CD4-positive, alpha-beta memory T cell (primary cell): ENCODE measurements around the gene INSYN2B. TPM values are rescaled to one million over a fixed set of nuclear protein-coding genes. Genes with fewer than 3 reads are reported as not detected.

Experiments used
- CTCF ChIA-PET: fragments of 350-600 bp; sonication (Branson Sonifier 250); formaldehyde crosslinking; loops from one replicate; lab custom pipeline; 2021; ENCODE audit warnings: inconsistent platforms; ENCODE audit not compliant: partially characterized antibody; lab: Charles Lee
- POLR2A ChIA-PET: fragments of 350-600 bp; sonication (Branson Sonifier 250); formaldehyde crosslinking; loops from one replicate; lab custom pipeline; 2021; ENCODE audit not compliant: partially characterized antibody; lab: Charles Lee
- DNase-seq, 5 donors: peaks; one replicate each; pipeline versions ENCODE4 v3.0.0 to v3.0.0-alpha.2; 2020 to 2022; ENCODE audit warnings: mixed read lengths in 1 of 5
- H3K27ac ChIP-seq: one replicate; pipeline ENCODE4 v1.7.0; 2013; ENCODE audit warnings: low read depth, low read length
- H3K27me3 ChIP-seq: 2 replicates; pipeline ENCODE4 v1.7.0; 2013; ENCODE audit warnings: mild to moderate bottlenecking, low read length, moderate library complexity; ENCODE audit not compliant: insufficient read depth
- H3K36me3 ChIP-seq: 2 replicates; pipeline ENCODE4 v1.7.0; 2013; ENCODE audit warnings: mild to moderate bottlenecking, low read length, moderate library complexity; ENCODE audit not compliant: insufficient read depth
- H3K4me1 ChIP-seq: 2 replicates; pipeline ENCODE4 v1.7.0; 2013; ENCODE audit warnings: mild to moderate bottlenecking, low read length, moderate library complexity; ENCODE audit not compliant: insufficient read depth
- H3K4me3 ChIP-seq, 2 donors: one replicate each; pipeline ENCODE4 v1.7.0; 2013; ENCODE audit warnings: low read length in 2 of 2, mild to moderate bottlenecking in 1 of 2
- H3K9me3 ChIP-seq, 2 donors: one replicate each; pipeline ENCODE4 v1.7.0; 2013; ENCODE audit warnings: low read length in 2 of 2, control low read depth in 1 of 2; ENCODE audit not compliant: control insufficient read depth in 1 of 2
- H3K27ac Mint-ChIP-seq, 7 donors: one replicate each; pipeline ENCODE4 v1.8.0; 2020 to 2021; ENCODE audit warnings: mixed read lengths in 7 of 7, mild to moderate bottlenecking in 6 of 7, inconsistent platforms in 3 of 7, moderate library complexity in 3 of 7
- H3K27me3 Mint-ChIP-seq, 2 donors: one replicate each; pipeline ENCODE4 v1.8.0; 2020 to 2021; ENCODE audit warnings: mixed read lengths in 2 of 2
- H3K36me3 Mint-ChIP-seq, 2 donors: one replicate each; pipeline ENCODE4 v1.8.0; 2020 to 2021; ENCODE audit warnings: mixed read lengths in 2 of 2, inconsistent platforms in 1 of 2, mild to moderate bottlenecking in 1 of 2
- H3K4me1 Mint-ChIP-seq, 4 donors: one replicate each; pipeline ENCODE4 v1.8.0; 2020 to 2021; ENCODE audit warnings: mixed read lengths in 4 of 4, mild to moderate bottlenecking in 1 of 4
- H3K4me3 Mint-ChIP-seq, 8 donors: one replicate each; pipeline ENCODE4 v1.8.0; 2020 to 2021; ENCODE audit warnings: mixed read lengths in 8 of 8, mild to moderate bottlenecking in 7 of 8, moderate library complexity in 6 of 8, inconsistent platforms in 3 of 8
- H3K9me3 Mint-ChIP-seq, 8 donors: one replicate each; pipeline ENCODE4 v1.8.0; 2020 to 2021; ENCODE audit warnings: mixed read lengths in 8 of 8, mild to moderate bottlenecking in 5 of 8, inconsistent platforms in 3 of 8, moderate library complexity in 1 of 8
- intact Hi-C: fragments of 100-400 bp; cut with micrococcal nuclease; formaldehyde crosslinking; loops from one replicate; pipeline ENCODE4 v1.15.1; 2023
- polyA plus RNA-seq, 2 donors: library from polyadenylated mRNA; unstranded; fragments of 300-500 nt; fragmentation: Illumina TruSeq; gene quantifications; one replicate each; pipeline ENCODE4 v1.2.3, GENCODE V29; 2021
- total RNA-seq, 2 experiments: library from RNA; stranded (reverse); gene quantifications; one replicate each; pipeline ENCODE4 v1.2.3, GENCODE V29; 2021

Gene INSYN2B
- total and polyA plus RNA-seq, 4 experiments from 2014 or later = not detected

GRCh38 chr5:169911448-169912212 is 68.7 kb downstream of the INSYN2B start:
- Mint-ChIP-seq H3K36me3 (peaks cover 24 to 36% of the 10 kb centered on the region in 2 donors), H3K4me3 (no peak overlapping the region), H3K27me3 (no peaks in the 10 kb centered on the region), H3K4me1 (peaks cover 0 to 30% (median 14%) of the 10 kb centered on the region in 4 donors), H3K9me3 (peaks cover 0 to 2% (median 0%) of the 10 kb centered on the region in 8 donors), H3K27ac (peak overlapping the region in 1 of 7 donors; percentile 21)
- ChIA-PET CTCF (no interaction called here), POLR2A (no interaction called here)
- Histone ChIP-seq H3K4me1 (no peaks in the 10 kb centered on the region), H3K4me3 (no peak overlapping the region), H3K36me3 (no peaks in the 10 kb centered on the region), H3K27me3 (no peaks in the 10 kb centered on the region), H3K27ac (no peak overlapping the region), H3K9me3 (no peaks in the 10 kb centered on the region)
- intact Hi-C loops = no loop called here
- no peak for DNase-seq

GRCh38 chr5:169910393-169910792 is 69.9 kb downstream of the INSYN2B start:
- Histone ChIP-seq H3K27ac (no peak overlapping the region), H3K9me3 (no peaks in the 10 kb centered on the region), H3K4me1 (no peaks in the 10 kb centered on the region), H3K4me3 (no peak overlapping the region), H3K36me3 (no peaks in the 10 kb centered on the region), H3K27me3 (no peaks in the 10 kb centered on the region)
- intact Hi-C loops = no loop called here
- Mint-ChIP-seq H3K4me3 (no peak overlapping the region), H3K9me3 (peaks cover 0 to 2% (median 0%) of the 10 kb centered on the region in 8 donors), H3K4me1 (peaks cover 0 to 23% (median 14%) of the 10 kb centered on the region in 4 donors), H3K27ac (peak overlapping the region in 2 of 7 donors; percentile 14 to 19), H3K27me3 (no peaks in the 10 kb centered on the region), H3K36me3 (peaks cover 18 to 33% of the 10 kb centered on the region in 2 donors)
- ChIA-PET POLR2A (no interaction called here), CTCF (no interaction called here)
- no peak for DNase-seq

GRCh38 chr5:169909945-169910344 is 70.3 kb downstream of the INSYN2B start:
- peaks cover 16 to 33% of the 10 kb centered on the region in 2 donors for H3K36me3 Mint-ChIP-seq
- H3K4me1 Mint-ChIP-seq = peaks cover 0 to 21% (median 14%) of the 10 kb centered on the region in 4 donors
- H3K9me3 Mint-ChIP-seq = peaks cover 0 to 2% (median 0%) of the 10 kb centered on the region in 8 donors
- ChIA-PET CTCF (no interaction called here), POLR2A (no interaction called here)
- peak overlapping the region in 1 of 7 donors; percentile 14 for H3K27ac Mint-ChIP-seq
- intact Hi-C loops = no loop called here
- Histone ChIP-seq H3K4me3 (no peak overlapping the region), H3K36me3 (no peaks in the 10 kb centered on the region), H3K9me3 (no peaks in the 10 kb centered on the region), H3K27ac (no peak overlapping the region), H3K4me1 (no peaks in the 10 kb centered on the region), H3K27me3 (no peaks in the 10 kb centered on the region)
- no peak overlapping the region for H3K4me3 Mint-ChIP-seq
- H3K27me3 Mint-ChIP-seq = no peaks in the 10 kb centered on the region
- DNase-seq = no peak

GRCh38 chr5:169908864-169909263 is 71.4 kb downstream of the INSYN2B start:
- DNase-seq = no peak
- intact Hi-C loops = no loop called here
- Mint-ChIP-seq H3K36me3 (peaks cover 16 to 27% of the 10 kb centered on the region in 2 donors), H3K4me1 (peaks cover 0 to 17% (median 13%) of the 10 kb centered on the region in 4 donors), H3K27ac (peak overlapping the region in 1 of 7 donors; percentile 19), H3K27me3 (no peaks in the 10 kb centered on the region), H3K9me3 (no peaks in the 10 kb centered on the region), H3K4me3 (no peak overlapping the region)
- Histone ChIP-seq H3K4me1 (no peaks in the 10 kb centered on the region), H3K4me3 (no peak overlapping the region), H3K27me3 (no peaks in the 10 kb centered on the region), H3K36me3 (no peaks in the 10 kb centered on the region), H3K9me3 (no peaks in the 10 kb centered on the region), H3K27ac (no peak overlapping the region)
- ChIA-PET POLR2A (no interaction called here), CTCF (no interaction called here)

GRCh38 chr5:169906745-169907649 is 73.3 kb downstream of the INSYN2B start:
- H3K27ac Mint-ChIP-seq = peak overlapping the region in 2 of 7 donors; percentile 13 to 53
- no peaks in the 10 kb centered on the region for H3K9me3 ChIP-seq

GRCh38 chr5:169905017-169905416 is 75.3 kb downstream of the INSYN2B start:
- Histone ChIP-seq H3K27me3 (no peaks in the 10 kb centered on the region), H3K36me3 (no peaks in the 10 kb centered on the region), H3K27ac (no peak overlapping the region), H3K4me1 (no peaks in the 10 kb centered on the region), H3K9me3 (no peaks in the 10 kb centered on the region), H3K4me3 (no peak overlapping the region)
- Mint-ChIP-seq H3K27me3 (no peaks in the 10 kb centered on the region), H3K36me3 (peaks cover 20 to 27% of the 10 kb centered on the region in 2 donors), H3K4me3 (no peak overlapping the region), H3K4me1 (peaks cover 16 to 31% (median 19%) of the 10 kb centered on the region in 4 donors), H3K9me3 (no peaks in the 10 kb centered on the region), H3K27ac (peak overlapping the region in 2 of 7 donors; percentile 73)
- no peak for DNase-seq
- intact Hi-C loops = no loop called here
- CTCF ChIA-PET = interaction anchor here (0.6 kb wide), 1 partner anchor 13 kb away, joined by 4 read pairs; no protein-coding TSS in a partner anchor
- POLR2A ChIA-PET = no interaction called here

More at GRCh38 chr5:169906745-169907649, 73.3 kb downstream of the INSYN2B start:
- ChIA-PET POLR2A (no interaction called here), CTCF (no interaction called here)
- intact Hi-C loops = no loop called here
- no peaks in the 10 kb centered on the region for H3K27me3 Mint-ChIP-seq
- peaks cover 2 to 19% (median 11%) of the 10 kb centered on the region in 4 donors for H3K4me1 Mint-ChIP-seq
- no peak overlapping the region for H3K4me3 ChIP-seq
- no peaks in the 10 kb centered on the region for H3K27me3 ChIP-seq
- DNase-seq = no peak
- peaks cover 18 to 24% of the 10 kb centered on the region in 2 donors for H3K36me3 Mint-ChIP-seq
- H3K4me3 Mint-ChIP-seq = no peak overlapping the region
- H3K36me3 ChIP-seq = no peaks in the 10 kb centered on the region
- no peak overlapping the region for H3K27ac ChIP-seq
- H3K4me1 ChIP-seq = no peaks in the 10 kb centered on the region
- H3K9me3 Mint-ChIP-seq = no peaks in the 10 kb centered on the region

GRCh38 chr5:169904508-169904907 is 75.8 kb downstream of the INSYN2B start:
- intact Hi-C loops = no loop called here
- CTCF ChIA-PET = no interaction called here
- POLR2A ChIA-PET = no interaction called here
- Histone ChIP-seq H3K36me3 (no peaks in the 10 kb centered on the region), H3K9me3 (no peaks in the 10 kb centered on the region), H3K4me3 (no peak overlapping the region), H3K27ac (no peak overlapping the region), H3K27me3 (no peaks in the 10 kb centered on the region), H3K4me1 (no peaks in the 10 kb centered on the region)
- Mint-ChIP-seq H3K27ac (no peak overlapping the region), H3K27me3 (no peaks in the 10 kb centered on the region), H3K36me3 (peaks cover 15 to 25% of the 10 kb centered on the region in 2 donors), H3K4me3 (no peak overlapping the region), H3K4me1 (peaks cover 17 to 29% (median 19%) of the 10 kb centered on the region in 4 donors), H3K9me3 (no peaks in the 10 kb centered on the region)
- DNase-seq = no peak
